Measurements from ENCODE around the gene PANK4. TPM values are rescaled to one million over a fixed set of nuclear protein-coding genes. Genes with fewer than 3 reads are reported as not detected.

PANK4 gene
- total RNA-seq, 1 experiment from 2014 or later, result 27.0 TPM

- peak within 1 kb of the TSS; percentile 2 for H3K4me3 ChIP-seq (ENCODE audit: low read depth, low read length)
- H3K36me3 ChIP-seq (ENCODE audit: control insufficient read depth, insufficient read depth, low read length), result no peaks in the 10 kb centered on the region
- Mint-ChIP-seq H3K27me3 (ENCODE audit: insufficient read depth, unreplicated experiment) (peaks cover 2% of the 10 kb centered on the region), H3K27ac (ENCODE audit: unreplicated experiment) (peak within 1 kb of the TSS; percentile 53), H3K4me3 (ENCODE audit: unreplicated experiment) (peak within 1 kb of the TSS; percentile 75), H3K36me3 (ENCODE audit: insufficient read depth, unreplicated experiment) (no peaks in the 10 kb centered on the region), H3K9me3 (ENCODE audit: unreplicated experiment) (no peaks in the 10 kb centered on the region), H3K4me1 (ENCODE audit: low read depth, unreplicated experiment) (no peaks in the 10 kb centered on the region)
- peak in 1 of 2 experiments; percentile 22 for DNase-seq
- intact Hi-C loops (cut with micrococcal nuclease; ENCODE audit: unreplicated experiment), result no loop called here
- no peak for TF ChIP-seq CTCF (IDR thresholded peaks at IDR 0.05; ENCODE audit: insufficient read depth in 1 of 2, low read depth in 1 of 2, low read length in 1 of 2, severe bottlenecking in 1 of 2, unreplicated experiment in 1 of 2)
- no peaks in the 10 kb centered on the region for H3K27me3 ChIP-seq (replicated peaks; ENCODE audit: control insufficient read depth, insufficient read depth, low read length)
- no peaks in the 10 kb centered on the region for H3K9me3 ChIP-seq
- CTCF ChIA-PET, result interaction anchor here (1.3 kb wide), 1 partner anchor 30 kb away, joined by 3 read pairs; no protein-coding TSS in a partner anchor
- no TSS peak for BruUV-seq (replicated peaks)
- POLR2A ChIA-PET, result no interaction called here
- H3K4me1 ChIP-seq, result no peaks in the 10 kb centered on the region
These were observed 29.9 kb upstream of the PANK4 start, which contains the start of gene TNFRSF14 for GRCh38 chr1:2556277-2556677. Gene TNFRSF14, plus strand, starts transcription at chr1:2556371. Its CDS starts 294 bp downstream, at chr1:2556665.

GRCh38 chr1:2555634-2556276 lies 29.4 kb upstream of the PANK4 start:
- H3K4me1 Mint-ChIP-seq (ENCODE audit: low read depth, unreplicated experiment), result no peaks in the 10 kb centered on the region
- H3K36me3 Mint-ChIP-seq (ENCODE audit: insufficient read depth, unreplicated experiment), result no peaks in the 10 kb centered on the region
- CTCF ChIA-PET, result interaction anchor here (0.6 to 1.3 kb wide), 3 partner anchors 29 to 232 kb away, joined by 3 read pairs; partner anchors contain the start of gene PANK4
- peak overlapping the region; percentile 2 for H3K4me3 ChIP-seq (ENCODE audit: low read depth, low read length)
- H3K27me3 ChIP-seq (replicated peaks; ENCODE audit: control insufficient read depth, insufficient read depth, low read length), result no peaks in the 10 kb centered on the region
- intact Hi-C loops (cut with micrococcal nuclease; ENCODE audit: unreplicated experiment), result no loop called here
- H3K9me3 Mint-ChIP-seq (ENCODE audit: unreplicated experiment), result no peaks in the 10 kb centered on the region
- H3K27me3 Mint-ChIP-seq (ENCODE audit: insufficient read depth, unreplicated experiment), result peaks cover 2% of the 10 kb centered on the region
- no TSS peak for BruUV-seq (replicated peaks)
- H3K9me3 ChIP-seq, result no peaks in the 10 kb centered on the region
- POLR2A ChIA-PET, result no interaction called here
- H3K4me3 Mint-ChIP-seq (ENCODE audit: unreplicated experiment), result peak overlapping the region; percentile 75
- peak overlapping the region; percentile 53 for H3K27ac Mint-ChIP-seq (ENCODE audit: unreplicated experiment)
- H3K4me1 ChIP-seq, result no peaks in the 10 kb centered on the region
- DNase-seq, result peak in 1 of 2 experiments; percentile 46
- no peaks in the 10 kb centered on the region for H3K36me3 ChIP-seq (ENCODE audit: control insufficient read depth, insufficient read depth, low read length)
- no peak for TF ChIP-seq CTCF (IDR thresholded peaks at IDR 0.05; ENCODE audit: insufficient read depth in 1 of 2, low read depth in 1 of 2, low read length in 1 of 2, severe bottlenecking in 1 of 2, unreplicated experiment in 1 of 2)

DNA sequence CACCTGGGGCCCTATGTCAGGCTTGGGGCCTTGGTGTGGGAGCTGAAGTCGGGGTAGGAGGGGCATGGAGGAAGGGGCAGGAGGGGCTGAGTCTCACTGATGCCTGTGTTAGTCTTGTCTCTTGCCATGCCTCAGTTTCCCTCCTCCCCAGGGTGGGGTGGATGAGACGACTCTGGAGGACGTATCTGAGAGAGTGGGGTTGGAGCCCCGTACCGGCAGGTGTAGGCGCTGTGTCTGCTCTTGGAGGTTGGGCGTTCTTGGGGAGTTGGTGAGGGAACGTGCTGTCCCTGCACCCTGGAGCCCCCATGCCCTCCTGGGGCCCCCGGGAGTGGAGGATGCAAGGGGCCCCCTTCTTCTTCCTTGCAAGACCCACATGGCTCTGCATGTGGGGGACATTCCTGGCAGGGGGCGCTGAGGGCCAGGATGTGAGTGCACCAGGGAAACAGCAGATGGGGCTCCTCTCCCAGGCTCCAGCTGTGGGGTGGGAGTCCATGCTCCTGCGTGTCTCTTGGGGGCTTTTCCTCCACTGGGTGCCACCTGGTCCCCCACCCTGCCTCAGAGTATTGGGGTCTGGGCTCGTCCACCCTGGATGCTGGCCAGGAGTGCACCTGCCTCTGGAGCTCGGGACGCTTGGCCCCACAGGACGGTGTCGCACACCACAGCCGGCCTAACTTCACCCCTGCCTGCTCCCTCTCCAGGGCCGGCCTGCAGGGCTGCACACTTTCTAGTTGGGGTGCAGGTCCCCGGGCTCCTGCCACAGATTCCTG lies 28.4 kb upstream of the PANK4 start:
- no TSS peak for BruUV-seq (replicated peaks)
- DNase-seq, result peak in 1 of 2 experiments; percentile 21
- H3K4me3 Mint-ChIP-seq (ENCODE audit: unreplicated experiment), result no peak overlapping the region
- peak; percentile 24 to 76 for TF ChIP-seq CTCF (IDR thresholded peaks at IDR 0.05; ENCODE audit: insufficient read depth in 1 of 2, low read depth in 1 of 2, low read length in 1 of 2, severe bottlenecking in 1 of 2, unreplicated experiment in 1 of 2)
- no peaks in the 10 kb centered on the region for H3K36me3 ChIP-seq (ENCODE audit: control insufficient read depth, insufficient read depth, low read length)
- ChIA-PET POLR2A (no interaction called here), CTCF (interaction anchor here (0.6 to 1.3 kb wide), 4 partner anchors 29 to 233 kb away, joined by 3 read pairs; partner anchors contain the start of gene PANK4)
- H3K9me3 Mint-ChIP-seq (ENCODE audit: unreplicated experiment), result no peaks in the 10 kb centered on the region
- H3K4me3 ChIP-seq (ENCODE audit: low read depth, low read length), result no peak overlapping the region
- H3K36me3 Mint-ChIP-seq (ENCODE audit: insufficient read depth, unreplicated experiment), result no peaks in the 10 kb centered on the region
- intact Hi-C loops (cut with micrococcal nuclease; ENCODE audit: unreplicated experiment), result no loop called here
- H3K27me3 Mint-ChIP-seq (ENCODE audit: insufficient read depth, unreplicated experiment), result peaks cover 2% of the 10 kb centered on the region
- no peaks in the 10 kb centered on the region for H3K27me3 ChIP-seq (replicated peaks; ENCODE audit: control insufficient read depth, insufficient read depth, low read length)
- no peaks in the 10 kb centered on the region for H3K4me1 ChIP-seq
- no peaks in the 10 kb centered on the region for H3K9me3 ChIP-seq
- H3K4me1 Mint-ChIP-seq (ENCODE audit: low read depth, unreplicated experiment), result no peaks in the 10 kb centered on the region
- no peak overlapping the region for H3K27ac Mint-ChIP-seq (ENCODE audit: unreplicated experiment)
